Measurements from ENCODE around the gene SLC35E1.
A peak's percentile ranks its signal among the peaks of the same experiment; 100 is the strongest.

The SLC35E1 gene

DNA sequence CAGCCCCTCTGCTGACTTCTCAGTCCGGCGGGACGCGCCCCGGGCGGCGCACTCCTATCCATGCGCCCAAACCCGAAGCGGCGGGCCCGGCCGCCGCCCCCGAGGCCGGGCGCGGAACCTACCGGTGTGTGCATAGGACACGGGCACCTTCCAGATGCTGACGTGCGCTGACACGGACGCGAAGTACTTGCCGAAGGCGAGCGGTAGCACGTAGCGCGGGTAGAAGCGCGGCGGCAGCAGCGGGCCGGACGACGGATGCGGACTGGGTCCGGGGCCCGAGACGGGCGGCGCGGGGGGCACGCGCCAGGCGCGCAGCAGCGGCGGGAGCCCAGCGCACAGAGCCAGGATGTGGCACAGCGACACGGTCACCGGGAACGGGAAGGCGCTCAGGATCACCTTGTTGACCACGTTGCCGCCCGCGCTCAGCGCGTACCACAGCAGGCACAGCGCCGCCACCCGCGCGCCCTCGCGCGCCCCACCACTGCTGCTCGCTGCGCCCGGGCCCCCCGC is 338 bp downstream of the SLC35E1 start:
- TF ChIP-seq, protein P1, sequence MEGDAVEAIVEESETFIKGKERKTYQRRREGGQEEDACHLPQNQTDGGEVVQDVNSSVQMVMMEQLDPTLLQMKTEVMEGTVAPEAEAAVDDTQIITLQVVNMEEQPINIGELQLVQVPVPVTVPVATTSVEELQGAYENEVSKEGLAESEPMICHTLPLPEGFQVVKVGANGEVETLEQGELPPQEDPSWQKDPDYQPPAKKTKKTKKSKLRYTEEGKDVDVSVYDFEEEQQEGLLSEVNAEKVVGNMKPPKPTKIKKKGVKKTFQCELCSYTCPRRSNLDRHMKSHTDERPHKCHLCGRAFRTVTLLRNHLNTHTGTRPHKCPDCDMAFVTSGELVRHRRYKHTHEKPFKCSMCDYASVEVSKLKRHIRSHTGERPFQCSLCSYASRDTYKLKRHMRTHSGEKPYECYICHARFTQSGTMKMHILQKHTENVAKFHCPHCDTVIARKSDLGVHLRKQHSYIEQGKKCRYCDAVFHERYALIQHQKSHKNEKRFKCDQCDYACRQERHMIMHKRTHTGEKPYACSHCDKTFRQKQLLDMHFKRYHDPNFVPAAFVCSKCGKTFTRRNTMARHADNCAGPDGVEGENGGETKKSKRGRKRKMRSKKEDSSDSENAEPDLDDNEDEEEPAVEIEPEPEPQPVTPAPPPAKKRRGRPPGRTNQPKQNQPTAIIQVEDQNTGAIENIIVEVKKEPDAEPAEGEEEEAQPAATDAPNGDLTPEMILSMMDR (IDR thresholded peaks at IDR 0.05; ENCODE audit: low read depth, low read length) = no peak
- H3K4me3 ChIP-seq (ENCODE audit: low read depth, low read length) = peak overlapping the region; percentile 86

DNA sequence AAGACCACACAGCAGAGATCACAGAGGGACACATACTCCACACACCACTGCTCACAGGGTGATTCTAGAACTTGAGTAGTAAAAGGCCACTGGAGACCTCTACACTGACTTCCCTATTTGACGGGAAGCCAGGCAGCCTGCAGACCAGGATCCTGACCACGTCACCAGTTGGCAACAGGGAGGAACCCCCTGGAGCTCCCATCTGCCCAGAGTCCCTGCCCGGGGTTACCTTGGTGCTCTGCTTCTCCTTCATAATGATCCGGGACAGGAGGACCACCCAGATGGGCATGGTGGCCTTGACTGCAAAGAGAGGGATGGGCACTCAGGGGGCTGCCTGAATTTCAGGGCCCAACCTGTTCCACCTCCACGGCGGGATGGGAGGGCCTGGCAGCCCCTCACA is 932 bp downstream of the SLC35E1 start:
- H3K4me3 ChIP-seq (ENCODE audit: low read depth, low read length) = peak overlapping the region; percentile 86
- TF ChIP-seq, protein P1 (IDR thresholded peaks at IDR 0.05; ENCODE audit: low read depth, low read length) = no peak

DNA sequence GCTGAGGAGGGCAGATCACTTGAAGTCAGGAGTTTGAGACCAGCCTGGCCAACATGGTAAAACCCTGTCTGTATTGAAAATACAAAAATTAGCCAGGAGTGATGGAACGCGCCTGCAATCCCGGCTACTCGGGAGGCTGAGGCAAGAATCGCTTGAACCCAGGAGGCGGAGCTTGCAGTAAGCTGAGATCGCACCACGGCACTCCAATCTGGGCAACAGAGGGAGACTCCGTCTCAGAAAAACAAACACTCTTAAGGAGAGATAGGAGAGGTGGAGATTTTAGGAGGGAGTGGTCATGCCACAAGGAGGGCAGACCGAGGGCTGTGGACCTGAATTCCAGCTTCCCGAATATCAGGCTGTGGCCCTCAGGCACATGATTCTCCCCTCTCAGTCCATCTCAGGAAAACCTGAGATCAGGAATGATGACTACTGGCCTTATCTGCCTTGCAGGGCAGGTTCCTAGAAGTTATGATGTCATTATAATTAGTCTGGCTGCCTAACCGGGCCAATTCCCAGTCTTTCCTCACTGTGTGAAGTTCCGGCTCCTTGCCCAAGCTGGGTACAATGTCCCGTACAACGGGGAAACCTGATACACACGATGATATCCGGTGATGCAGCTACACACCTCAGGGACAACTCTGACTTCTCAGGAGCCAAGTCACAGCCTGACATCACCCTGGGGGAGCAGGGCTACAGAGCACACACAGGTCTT is 2.5 kb downstream of the SLC35E1 start:
- no peak overlapping the region for H3K4me3 ChIP-seq (ENCODE audit: low read depth, low read length)
- TF ChIP-seq, protein P1 (IDR thresholded peaks at IDR 0.05; ENCODE audit: low read depth, low read length) = no peak

DNA sequence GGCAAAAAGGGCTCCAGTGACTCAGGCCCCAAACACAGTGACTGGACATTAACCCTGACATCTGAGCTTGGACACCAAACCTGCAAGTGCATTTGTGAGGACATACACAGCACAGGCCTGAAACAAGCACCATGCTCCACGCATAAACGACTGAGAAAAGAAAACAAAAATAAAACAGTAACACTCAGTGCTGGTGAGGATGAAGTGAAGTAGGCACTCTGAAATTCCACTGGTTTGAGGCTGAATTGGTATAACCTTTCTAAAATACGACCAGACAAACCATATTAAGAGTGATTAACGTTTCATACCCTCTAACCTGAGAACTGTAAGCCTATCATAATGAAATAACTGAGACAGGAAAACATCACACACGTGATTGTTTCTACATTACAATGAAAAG is 5.5 kb downstream of the SLC35E1 start:
- TF ChIP-seq, protein P1 (IDR thresholded peaks at IDR 0.05; ENCODE audit: low read depth, low read length) = no peak
- no peak overlapping the region for H3K4me3 ChIP-seq (ENCODE audit: low read depth, low read length)

DNA sequence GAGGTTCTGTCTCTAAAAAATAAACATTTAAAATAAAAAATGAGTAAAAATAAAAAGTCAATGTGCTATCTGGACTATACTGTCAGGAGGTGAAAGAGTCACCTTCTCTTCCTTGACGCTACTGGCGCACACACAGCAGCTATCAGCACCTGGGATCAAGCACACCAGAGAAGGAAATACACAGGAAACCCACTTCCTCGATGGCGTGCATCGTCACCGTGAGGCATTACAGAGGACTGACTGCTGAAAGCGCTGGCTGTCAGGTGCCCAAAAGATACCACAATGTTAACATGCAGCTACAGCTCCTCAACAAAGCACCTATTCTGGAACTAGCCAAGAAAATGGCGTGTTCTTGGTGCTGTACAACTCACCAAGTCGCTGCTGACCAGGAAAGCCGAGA is 6.1 kb downstream of the SLC35E1 start:
- no peak overlapping the region for H3K4me3 ChIP-seq (ENCODE audit: low read depth, low read length)
- TF ChIP-seq, protein P1 (IDR thresholded peaks at IDR 0.05; ENCODE audit: low read depth, low read length) = no peak

DNA sequence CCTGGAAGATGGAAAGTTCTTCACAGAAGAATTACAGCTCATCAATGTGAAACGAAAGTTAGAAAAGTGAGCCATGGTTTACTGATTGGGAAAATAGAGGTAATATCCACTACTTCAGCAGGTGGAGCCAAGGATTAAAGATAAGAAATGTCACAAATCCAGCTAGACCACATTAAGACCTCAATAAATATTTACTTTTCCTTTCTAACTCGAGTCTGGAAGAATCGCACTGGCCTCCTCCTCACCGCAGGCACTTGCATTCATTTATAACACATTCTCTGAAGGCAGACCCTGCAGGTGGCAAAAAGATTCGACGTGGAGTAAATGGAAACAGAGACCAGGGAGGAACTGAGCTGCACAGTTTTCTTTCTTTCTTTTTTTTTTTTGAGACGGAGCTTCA is 7.4 kb downstream of the SLC35E1 start:
- H3K4me3 ChIP-seq (ENCODE audit: low read depth, low read length) = no peak overlapping the region
- TF ChIP-seq, protein P1 (IDR thresholded peaks at IDR 0.05; ENCODE audit: low read depth, low read length) = no peak

DNA sequence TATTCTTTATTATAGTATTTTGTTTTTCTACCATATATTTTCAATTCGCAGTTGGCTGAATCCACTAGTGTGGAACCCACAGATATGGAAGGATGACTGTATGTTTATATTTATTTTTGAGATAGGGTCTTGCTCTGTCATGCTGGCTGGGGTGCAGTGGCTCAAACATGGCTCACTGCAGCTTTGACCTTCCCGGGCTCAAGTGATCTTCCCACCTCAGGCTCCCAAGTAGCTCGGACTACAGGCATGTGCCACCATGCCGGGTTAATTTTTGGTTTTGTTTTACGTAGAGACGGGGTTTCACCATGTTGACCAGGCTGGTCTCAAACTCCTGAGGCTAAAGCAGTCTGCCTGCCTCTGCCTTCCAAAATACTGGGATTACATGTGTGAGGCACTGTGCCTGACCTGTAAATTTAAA is 9.6 kb downstream of the SLC35E1 start:
- no peak overlapping the region for H3K4me3 ChIP-seq (ENCODE audit: low read depth, low read length)
- TF ChIP-seq, protein P1 (IDR thresholded peaks at IDR 0.05; ENCODE audit: low read depth, low read length) = no peak

Measured in WI38 (cell line).